SKM-1 (cell line): Measurements from ENCODE around the gene EXOC6B.

Experiments
- DNase-seq: peaks from one replicate; lab custom pipeline; 2025; ENCODE audit not compliant: unreplicated experiment; lab: John Stamatoyannopoulos, UW

The EXOC6B gene

DNA sequence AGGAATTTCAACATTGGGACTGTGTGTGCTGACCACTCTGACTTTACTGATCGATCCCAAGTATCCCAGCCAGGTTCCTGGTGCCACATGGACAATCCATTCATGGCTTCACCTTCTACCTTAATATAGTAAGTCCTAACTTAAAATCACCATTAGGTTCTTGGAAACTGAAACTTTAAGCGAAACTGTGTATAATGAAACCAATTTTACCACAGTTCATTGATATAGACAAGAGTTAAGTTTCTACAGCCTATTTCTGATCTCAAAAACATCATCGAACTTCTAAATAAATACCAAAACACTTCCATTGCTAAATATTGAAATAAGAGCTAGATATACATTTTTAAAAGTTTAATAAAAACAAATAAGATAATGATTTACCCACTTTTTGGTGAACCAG, 4.4 kb upstream of the EXOC6B start:
- DNase-seq = no peak

DNA sequence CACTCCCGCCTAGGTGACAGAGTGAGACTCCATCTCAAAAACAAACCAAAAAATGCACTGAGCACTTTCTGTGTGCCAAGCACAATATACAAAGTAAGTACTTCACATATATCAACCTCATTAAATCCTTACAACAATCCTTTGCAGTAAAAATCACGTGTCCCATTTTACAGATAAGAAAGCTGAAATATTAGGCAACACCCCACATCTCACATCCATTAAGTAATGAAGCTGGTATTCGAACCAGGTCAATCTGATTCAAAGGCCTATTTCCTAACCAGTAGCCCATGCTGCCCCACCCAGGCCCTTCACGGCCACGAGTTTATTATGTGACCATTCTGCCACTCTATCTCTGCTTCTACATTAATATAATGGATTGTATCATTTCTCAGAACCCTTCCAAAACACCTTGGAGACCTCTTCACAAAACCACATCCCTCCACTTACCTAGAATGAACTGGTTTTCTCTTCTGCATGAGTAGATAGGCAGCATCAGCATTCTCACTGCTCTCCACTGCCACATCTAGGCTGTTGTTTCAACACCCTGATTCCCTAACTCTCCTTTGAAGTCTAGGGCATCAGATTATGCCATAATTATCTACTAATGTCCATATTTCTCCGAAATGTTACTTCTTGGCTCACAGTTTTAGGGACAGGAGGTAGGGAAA, 3.1 kb upstream of the EXOC6B start:
- no peak for DNase-seq

DNA sequence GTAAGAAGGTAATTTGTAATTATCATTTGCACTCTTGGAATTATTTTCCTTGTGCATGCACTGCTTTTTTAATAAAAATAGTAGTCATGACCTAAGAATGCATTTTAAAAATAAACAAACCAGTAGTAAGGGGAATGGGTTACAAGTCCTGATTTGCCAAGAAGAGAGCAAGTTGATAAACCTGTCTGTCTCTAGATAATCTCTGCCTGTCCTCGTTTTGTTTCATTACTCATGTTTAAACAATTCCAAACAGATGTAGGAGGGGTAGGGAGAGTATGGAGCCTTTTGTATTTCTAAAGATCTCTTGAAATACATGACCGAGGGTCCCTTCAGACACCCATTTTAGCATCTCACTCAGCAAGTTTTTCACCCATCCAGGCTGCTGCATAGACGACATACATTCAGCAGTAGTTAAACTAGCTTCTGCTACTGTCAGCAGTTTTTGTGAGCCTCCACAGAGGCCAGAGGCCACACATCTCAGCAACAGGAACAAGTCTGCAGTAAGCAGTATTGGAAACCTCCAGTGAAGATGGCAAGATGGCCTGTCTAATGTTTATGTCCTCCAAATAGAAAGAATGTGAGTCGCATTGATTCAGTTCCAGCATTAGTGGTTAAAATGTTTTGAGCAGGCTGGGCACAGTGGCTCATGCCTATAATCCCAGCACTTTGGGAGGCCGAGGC, 2.3 kb upstream of the EXOC6B start:
- DNase-seq = no peak

DNA sequence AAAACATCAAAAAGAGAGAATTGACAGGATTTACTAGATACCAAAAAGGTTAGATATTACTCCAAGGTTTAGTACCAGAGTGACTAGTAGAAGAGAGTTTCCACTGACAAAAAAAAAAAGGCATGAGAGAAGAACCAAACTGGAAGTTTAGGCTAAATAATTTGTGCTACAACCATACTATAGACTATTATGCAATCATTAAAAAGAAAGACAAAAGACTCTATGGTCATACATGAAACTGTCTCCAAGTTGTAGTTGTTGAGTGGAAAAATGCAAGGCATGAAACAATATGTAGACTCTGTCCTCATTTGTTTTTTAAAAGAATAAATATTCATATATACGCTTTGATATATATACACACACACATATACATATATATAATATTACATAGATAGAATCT, 1.7 kb upstream of the EXOC6B start:
- no peak for DNase-seq

DNA sequence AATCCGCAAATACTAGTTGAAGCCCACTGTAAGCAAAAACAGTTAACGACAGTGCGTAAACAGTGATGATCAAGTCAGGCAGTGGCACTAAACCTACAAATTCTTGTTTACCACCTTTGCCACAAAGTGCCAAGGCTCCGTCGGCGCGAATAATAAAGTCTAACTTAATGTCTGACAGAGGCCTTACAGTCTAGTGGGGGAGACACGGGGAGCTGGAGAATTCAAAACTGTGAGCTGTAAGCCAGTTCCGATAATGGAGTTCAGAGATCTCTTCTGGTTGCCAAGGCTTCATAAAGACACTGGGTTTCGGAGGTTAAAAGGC, 284 bp upstream of the EXOC6B start:
- DNase-seq = no peak

DNA sequence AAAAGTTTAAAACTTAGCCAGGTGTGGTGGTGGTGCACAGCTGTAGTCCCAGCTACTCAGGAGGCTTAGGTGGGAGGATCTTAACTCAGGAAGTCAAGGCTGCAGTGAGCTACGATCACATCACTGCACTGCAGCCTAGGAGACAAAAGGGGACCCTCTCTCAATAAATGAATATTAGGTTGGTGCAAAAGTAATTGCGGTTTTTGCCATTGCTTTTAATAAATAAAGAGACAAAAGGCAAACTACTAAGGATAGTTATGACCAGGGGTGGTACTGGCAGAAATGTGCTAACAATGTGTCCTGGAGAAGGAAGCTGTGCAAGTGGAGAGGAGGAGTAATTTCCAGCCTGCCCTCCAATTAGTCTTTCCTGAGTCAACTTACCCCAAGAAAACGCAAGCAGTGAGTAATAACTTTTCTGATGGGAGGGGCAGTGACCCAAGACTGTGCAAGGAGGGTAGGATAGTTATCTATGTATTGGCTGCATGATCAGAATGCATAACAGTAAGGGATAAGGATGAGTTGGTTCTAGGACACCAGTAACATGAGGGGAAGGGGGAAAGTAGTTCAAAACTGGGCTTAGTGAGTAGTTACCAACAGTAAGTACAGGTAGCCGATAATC, 1.5 kb downstream of the EXOC6B start:
- no peak for DNase-seq

DNA sequence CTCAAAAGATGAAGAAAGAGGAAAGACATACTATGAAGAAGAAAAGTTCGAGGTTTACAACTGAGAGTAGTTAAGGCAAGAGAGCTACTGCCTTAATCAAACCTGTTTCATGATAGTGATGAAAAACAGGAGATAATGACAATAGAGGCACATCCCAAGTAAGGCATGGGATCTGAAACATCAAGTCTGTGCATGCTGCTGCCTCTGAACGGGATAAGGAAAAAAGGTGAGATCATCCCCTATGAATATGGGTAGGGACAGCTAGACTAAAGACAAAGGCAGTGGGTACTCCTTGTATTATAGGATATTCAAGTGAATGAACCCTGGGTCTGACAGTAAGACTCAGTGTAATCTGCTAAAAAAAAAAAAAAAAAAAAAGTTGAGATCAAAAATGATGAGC, 3.0 kb downstream of the EXOC6B start:
- DNase-seq = no peak

DNA sequence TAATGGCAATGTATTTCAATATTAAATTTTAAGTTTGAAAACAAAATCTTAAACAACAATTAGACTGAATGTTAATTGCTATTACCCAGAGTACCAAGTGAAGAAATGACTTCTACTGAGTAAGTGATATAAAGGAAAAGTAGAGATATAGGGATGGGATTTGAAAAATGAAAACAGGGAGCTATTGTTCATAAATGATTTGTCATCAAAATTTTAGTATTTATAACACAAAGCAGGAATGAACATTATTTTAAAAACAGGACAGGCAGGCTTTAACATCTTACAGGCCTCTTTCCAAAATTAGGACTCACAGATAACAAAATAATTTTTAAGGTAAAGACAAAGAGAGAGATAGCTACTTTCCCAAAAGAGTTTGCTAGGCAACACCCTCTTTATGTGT, 3.9 kb downstream of the EXOC6B start:
- no peak for DNase-seq

DNA sequence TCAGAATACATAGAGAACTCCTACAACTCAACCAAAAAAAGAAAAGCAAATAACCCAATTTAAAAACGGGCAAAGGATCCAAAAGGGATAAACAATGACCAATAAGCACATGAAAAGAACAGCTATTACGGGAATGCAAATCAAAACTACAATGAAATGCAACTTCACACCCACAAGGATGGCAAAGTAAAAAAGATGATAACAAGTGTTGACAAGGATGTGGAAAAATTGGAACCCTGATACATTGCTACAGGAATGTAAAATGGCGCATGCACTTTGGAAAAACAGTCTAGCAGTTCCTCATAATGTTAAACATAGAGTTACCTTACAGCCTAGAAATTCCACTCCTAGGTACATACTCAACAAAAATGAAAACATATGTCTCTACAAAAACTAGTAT, 4.7 kb downstream of the EXOC6B start:
- no peak for DNase-seq

DNA sequence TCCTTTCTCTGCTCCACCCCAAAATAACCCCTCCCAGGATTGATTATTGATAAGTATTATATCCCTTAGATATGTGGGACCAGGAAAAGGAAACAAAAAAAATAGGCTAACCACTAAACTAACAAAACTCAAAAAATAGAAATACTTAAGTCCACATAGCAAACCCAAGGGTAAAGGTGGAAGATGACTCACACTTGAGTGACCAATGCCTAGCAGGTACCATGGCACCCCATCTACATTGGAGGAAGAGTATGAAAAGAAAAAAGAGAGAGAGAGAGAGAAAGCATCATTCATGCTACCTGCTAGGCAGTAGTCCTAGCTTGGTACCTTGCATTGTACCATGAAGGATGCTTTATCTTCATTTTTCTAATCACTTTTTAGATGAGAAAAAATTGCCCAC, 6.3 kb downstream of the EXOC6B start:
- no peak for DNase-seq

DNA sequence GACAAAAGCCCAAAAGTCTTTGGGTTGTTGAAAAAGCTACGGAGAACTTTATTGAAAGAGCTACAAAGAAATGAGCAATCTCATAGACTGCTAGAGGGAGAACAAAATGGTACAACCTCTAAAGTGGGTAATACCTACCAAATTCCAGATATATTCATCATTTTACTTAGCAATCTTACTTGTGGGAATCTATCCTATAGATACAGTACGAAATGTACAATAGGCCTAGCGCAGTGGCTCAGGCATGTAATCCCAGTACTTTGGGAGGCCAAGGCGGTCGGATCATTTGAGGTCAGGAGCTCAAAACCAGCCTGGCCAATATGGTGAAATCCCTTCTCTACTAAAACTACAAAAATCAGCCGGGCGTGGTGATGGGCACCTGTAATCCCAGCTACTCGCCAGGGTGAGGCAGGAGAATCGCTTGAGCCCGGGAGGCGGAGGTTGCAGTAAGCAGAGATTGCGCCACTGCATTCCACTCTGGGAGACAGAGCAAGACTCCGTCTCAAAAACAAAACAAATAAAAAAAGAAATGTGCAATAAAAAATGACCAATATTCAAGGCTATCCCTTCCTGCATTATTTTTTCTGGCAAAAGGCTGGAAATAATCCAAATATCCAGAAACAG, 10.1 kb downstream of the EXOC6B start:
- no peak for DNase-seq

DNA sequence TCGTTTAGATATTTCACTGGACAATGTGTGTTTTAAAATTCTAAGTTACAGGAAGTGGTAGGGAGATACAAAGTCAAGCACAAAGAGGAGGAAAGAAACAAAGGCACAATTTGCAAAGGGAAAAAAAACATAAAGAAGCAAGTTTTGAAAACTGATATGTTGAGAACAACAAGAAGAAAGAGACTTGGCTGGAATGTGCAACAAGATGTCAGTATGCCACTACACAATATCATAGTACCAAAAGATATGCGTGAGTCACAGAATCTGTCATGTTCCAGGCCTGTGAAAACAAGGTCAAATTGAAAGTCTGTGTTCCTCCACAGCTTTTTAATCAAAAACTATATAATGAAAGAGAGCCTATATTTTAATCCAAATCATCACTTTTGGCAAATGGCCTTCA, 12.0 kb downstream of the EXOC6B start:
- DNase-seq = no peak

DNA sequence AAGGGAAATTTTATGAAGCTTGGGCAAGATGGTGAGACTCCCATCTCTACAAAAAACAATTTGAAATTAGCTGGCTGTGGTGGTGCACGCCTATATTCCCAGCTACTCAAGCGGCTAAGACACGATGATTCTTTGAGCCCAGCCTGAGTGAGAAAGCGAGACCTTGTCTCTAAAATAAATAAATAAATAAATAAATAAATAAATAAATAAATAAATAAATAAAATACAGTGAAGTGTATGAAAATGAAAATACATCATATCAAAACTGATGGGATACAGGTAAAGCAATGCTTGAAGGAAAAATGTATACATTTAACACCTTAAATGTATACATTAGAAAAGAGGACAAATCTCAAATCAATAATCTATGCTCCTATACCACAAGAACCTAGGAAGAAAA, 15.7 kb downstream of the EXOC6B start:
- no peak for DNase-seq

DNA sequence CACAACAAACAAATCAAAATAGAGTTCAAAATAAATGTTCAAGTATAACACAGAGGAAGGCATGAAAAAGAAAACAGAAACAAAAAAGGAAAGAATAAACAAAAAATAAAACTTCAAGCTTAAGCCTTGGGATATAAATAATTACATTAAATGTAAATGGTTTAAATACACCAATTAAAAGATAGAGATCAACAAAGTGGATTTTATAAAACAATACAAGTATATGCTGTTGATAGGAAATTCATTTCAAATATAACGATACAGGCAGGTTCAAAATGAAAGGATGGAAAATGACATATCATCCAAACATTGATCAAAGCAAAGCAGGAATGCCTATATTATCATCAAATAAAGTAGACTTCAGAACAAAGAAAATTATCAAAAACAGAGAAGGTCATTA, 16.7 kb downstream of the EXOC6B start:
- no peak for DNase-seq

DNA sequence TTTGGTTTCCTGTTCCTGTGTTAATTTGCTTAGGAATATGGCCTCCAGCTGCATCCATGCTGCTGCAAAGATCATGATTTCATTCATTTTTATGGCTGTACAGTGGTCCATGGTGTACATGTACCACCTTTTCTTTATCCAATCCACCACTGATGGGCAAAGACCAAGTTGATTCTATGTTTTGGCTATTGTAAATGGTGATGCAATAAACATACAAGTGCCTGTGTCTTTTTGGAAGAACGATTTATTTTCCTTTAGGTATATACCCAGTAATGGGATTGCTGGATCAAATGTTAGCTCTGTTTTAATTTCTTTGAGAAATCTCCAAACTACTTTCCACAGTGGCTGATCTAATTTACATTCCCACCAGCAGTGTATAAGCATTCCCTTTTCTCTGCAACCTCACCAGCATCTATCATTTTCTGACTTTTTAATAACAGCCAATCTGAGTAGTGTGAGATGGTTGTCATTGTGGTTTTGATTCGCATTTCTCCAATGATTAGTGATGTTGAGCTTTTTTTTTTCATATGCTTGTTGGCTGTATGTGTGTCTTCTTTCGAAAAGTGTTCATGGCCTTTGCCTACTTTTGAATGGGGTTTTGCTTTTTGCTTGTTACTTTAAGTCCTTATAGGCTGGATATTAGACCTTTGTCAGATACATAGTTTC, 19.4 kb downstream of the EXOC6B start:
- DNase-seq = no peak

DNA sequence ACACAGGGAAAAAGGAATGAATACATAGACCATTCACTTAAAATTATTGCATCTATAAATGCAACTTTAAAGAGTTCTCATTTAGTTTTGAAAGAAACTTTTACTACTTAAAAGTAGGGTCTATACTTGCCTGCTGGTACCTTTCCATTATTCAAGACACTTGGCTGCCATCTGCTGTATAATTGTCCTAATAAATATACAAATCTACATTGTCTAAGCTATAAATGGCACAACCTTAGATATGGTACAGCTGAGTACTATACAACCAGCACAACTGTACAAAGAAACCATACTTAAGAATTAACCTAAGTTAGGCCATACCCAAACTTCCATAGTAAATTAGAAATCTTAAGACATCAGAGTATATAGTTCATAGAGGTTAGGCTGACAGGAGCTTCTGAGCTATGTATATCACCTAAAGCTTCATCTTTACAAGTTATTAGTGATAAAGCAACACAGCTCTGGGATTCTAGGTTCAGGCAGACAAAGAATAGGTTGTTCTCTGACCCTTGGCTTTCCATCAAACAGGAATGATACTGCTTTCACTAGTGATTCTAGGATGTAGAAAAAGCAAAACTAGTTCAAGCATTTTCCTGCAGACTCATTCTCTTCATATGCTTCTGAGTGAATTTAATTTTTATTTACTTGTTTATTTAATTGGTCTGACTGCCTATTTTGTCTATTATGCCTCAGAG, 22.1 kb downstream of the EXOC6B start:
- DNase-seq = no peak

DNA sequence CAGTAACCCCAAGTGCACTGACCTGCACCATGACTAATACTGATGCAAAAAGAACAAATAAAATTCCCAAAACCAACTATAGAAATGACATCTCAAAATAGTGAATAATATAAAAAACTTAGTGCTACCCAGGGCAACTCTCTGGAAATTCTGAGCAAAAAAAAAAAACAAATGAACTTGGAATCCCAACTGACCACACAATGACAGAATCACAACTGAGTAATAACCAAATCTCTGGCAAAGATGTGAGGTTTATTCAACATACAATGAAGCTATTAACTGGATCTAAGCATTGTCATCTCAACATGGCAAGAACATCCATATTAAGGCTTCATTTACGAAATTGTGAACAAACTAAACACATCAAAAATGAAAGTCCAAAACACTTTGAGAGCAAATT, 22.7 kb downstream of the EXOC6B start:
- DNase-seq = no peak

DNA sequence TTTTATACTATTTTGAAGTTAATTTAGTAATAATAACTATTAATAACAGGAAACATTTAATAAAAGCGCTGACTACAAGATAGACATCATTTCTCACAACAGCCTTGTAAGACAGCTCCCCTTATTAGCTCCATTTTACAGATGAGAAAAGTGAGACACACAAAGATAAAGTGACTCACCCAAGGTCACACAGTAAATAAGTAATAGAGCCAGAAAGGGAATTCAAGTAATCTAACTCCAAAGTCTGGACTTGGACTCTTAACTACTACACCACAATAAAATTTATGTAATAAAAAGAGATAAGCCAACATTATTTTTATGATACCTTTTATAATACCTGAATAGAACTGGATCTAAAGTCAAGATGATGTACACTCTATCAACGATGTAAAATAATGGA, 25.3 kb downstream of the EXOC6B start:
- no peak for DNase-seq

DNA sequence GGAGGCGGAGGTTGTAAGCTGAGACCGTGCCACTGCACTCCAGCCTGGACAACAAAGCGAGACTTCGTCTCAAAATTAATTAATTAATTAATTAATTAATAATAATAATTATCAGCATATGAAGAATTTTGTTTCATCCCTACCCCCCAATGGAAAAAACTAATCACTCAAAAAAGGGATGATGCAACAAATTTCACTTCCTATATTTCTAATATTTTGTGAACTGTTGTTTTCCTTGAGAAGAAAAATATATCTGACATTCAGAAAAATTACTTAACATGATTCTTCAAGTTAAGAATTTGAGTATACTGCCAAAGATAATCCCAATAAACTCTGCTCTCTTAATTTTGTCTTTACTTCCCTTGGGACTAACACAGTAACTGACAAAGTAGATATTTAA, 28.1 kb downstream of the EXOC6B start:
- no peak for DNase-seq

DNA sequence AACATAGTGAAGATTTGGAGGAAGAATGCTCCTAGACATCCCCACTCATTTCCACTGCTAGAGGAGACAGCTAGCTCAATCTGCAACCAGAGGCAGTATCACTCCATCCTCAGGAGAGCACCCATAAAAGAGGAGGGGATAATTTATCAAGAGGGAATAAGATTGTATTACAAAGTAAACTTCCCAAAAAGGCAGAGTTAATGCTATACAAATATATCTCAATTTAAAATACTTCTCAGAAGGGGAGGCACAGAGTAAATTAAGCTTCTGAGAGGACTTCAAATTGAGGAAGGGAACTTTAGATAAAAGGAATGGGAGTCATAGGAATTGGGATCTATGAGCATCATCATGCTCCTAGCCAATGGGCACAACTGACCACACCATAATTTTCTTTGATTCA, 29.1 kb downstream of the EXOC6B start:
- no peak for DNase-seq

DNA sequence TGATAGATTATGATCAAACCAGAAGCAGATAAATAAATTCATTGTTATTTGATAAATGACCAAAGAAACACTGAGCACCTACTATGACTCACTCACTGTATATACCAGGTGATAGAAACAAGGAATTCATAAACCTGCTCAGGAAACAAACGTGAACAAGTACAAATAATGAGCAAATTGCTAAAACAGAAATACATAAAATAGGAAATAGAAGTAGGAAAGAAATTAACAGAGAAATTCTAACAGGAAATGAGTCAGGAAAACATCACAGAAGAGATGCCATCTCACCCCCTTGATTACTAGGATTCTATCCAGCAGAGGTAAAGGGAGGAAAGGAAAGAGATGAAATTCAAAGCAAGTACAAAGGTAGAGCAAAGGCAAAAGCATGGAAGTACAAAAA, 31.3 kb downstream of the EXOC6B start:
- DNase-seq = no peak
